HepG2 (cell line): Measurements from ENCODE around the gene PTPN3. TPM values are rescaled to one million over a fixed set of nuclear protein-coding genes. Genes with fewer than 3 reads are reported as not detected.
A peak's percentile ranks its signal among the peaks of the same experiment; 100 is the strongest.

ENCODE experiments used
- AKAP8 ChIP-seq: sonication (generic); formaldehyde crosslinking; IDR thresholded peaks from 2 replicates; pipeline ENCODE4 v1.5.1; 2020; ENCODE audit warnings: mild to moderate bottlenecking, missing genetic modification reagents
- HNRNPL ChIP-seq: fragments of 200-400 bp; formaldehyde crosslinking; IDR thresholded peaks from 2 replicates; pipeline ENCODE4 v1.6.1; 2017; ENCODE audit warnings: mild to moderate bottlenecking, low read depth, low read length
- HOXA9 ChIP-seq: sonication (generic); formaldehyde crosslinking; IDR thresholded peaks from 2 replicates; pipeline ENCODE4 v1.8.1; 2022; ENCODE audit warnings: missing genetic modification reagents, mild to moderate bottlenecking, moderate library complexity, borderline replicate concordance
- KLF15 ChIP-seq: sonication (generic); formaldehyde crosslinking; IDR thresholded peaks from 2 replicates; pipeline ENCODE4 v1.8.1; 2023; ENCODE audit warnings: borderline replicate concordance, mild to moderate bottlenecking, inconsistent platforms, missing genetic modification reagents, mixed read lengths
- MEIS2 ChIP-seq: sonication (generic); formaldehyde crosslinking; IDR thresholded peaks from 2 replicates; pipeline ENCODE4 v1.9.0; 2021; ENCODE audit warnings: mild to moderate bottlenecking, missing genetic modification reagents
- MXI1 ChIP-seq: IDR thresholded peaks from 3 replicates; pipeline ENCODE4 v1.6.1; 2012; ENCODE audit warnings: low read depth, low read length, inconsistent platforms, borderline replicate concordance
- RBFOX2 ChIP-seq: fragments of 200-400 bp; formaldehyde crosslinking; IDR thresholded peaks from 2 replicates; pipeline ENCODE4 v1.6.1; 2017; ENCODE audit warnings: low read depth, mild to moderate bottlenecking, low read length
- TEAD3 ChIP-seq: optimal IDR thresholded peaks from 2 replicates; pipeline ENCODE3; 2016; ENCODE audit warnings: borderline replicate concordance
- ZHX2 ChIP-seq, 2 experiments: sonication (generic) in 1 of 2; formaldehyde crosslinking in 1 of 2; IDR thresholded peaks; 2 replicates each; pipeline versions ENCODE4 v1.6.1 to v1.9.0; 2014 to 2022; ENCODE audit warnings: antibody characterized with exemption in 1 of 2, borderline replicate concordance in 1 of 2, inconsistent platforms in 1 of 2, low read depth in 1 of 2, missing genetic modification reagents in 1 of 2
- ZNF124 ChIP-seq: sonication (generic); formaldehyde crosslinking; IDR thresholded peaks from 2 replicates; pipeline ENCODE4 v1.4.0; 2020; ENCODE audit warnings: missing genetic modification reagents
- ZNF788 ChIP-seq: sonication (generic); formaldehyde crosslinking; IDR thresholded peaks from 2 replicates; pipeline ENCODE4 v1.5.0; 2020; ENCODE audit warnings: mild to moderate bottlenecking, missing genetic modification reagents, borderline replicate concordance
- polyA plus RNA-seq, 8 experiments: library from polyadenylated mRNA; depleted of rRNA in 3 of 8; stranded (reverse) in 7 of 8; unstranded in 1 of 8; fragments of >200 nt; fragmentation: Illumina TruSeq in 4 of 8; extraction: Trizol in 4 of 8; gene quantifications; 2 replicates each; pipeline versions ENCODE4 v1.2.1 to v1.2.3, GENCODE V29; 2011 to 2016; ENCODE audit warnings: low read depth in 4 of 8, missing spikeins in 1 of 8, mixed read lengths in 1 of 8; ENCODE audit not compliant: insufficient read depth in 1 of 8
- total RNA-seq, 5 experiments: library from RNA; depleted of rRNA; stranded (reverse); fragments of >200 nt; fragmentation: Illumina TruSeq; extraction: Trizol; gene quantifications; 2 replicates each; pipeline ENCODE4 v1.2.3, GENCODE V29; 2016; ENCODE audit warnings: low read depth in 1 of 5
- TF ChIP-seq, protein P1 (sequence below): sonication (generic); formaldehyde crosslinking; IDR thresholded peaks from 2 replicates; pipeline ENCODE4 v1.4.0; 2020; ENCODE audit warnings: mild to moderate bottlenecking, missing genetic modification reagents
- TF ChIP-seq, protein P2 (sequence below): sonication (generic); formaldehyde crosslinking; IDR thresholded peaks from 2 replicates; pipeline ENCODE4 v1.4.0; 2020; ENCODE audit warnings: missing genetic modification reagents
- TF ChIP-seq, protein P3 (sequence below): sonication (generic); formaldehyde crosslinking; IDR thresholded peaks from 2 replicates; pipeline ENCODE4 v1.9.0; 2021; ENCODE audit warnings: missing genetic modification reagents, mild to moderate bottlenecking, borderline replicate concordance

PTPN3 gene
- total and polyA plus RNA-seq, 2 of the 13 experiments (the other 11 are each of a cell fraction or from before 2014, with no cell fraction given), result 5.6 to 20.5 TPM

- peak; percentile 58; the same call in 1 of the 2 replicates for TF ChIP-seq ZHX2 (IDR thresholded peaks at IDR 0.05; ENCODE audit: low read depth)
- no peak for TF ChIP-seq ZHX2 (CRISPR knock-in tag; IDR thresholded peaks at IDR 0.05; ENCODE audit: borderline replicate concordance)
- 0 out of 2 replicates have a peak, but pooled peaks have one; percentile 35 for TF ChIP-seq RBFOX2
- TF ChIP-seq HNRNPL, result no peak
- peak; percentile 93 for TF ChIP-seq TEAD3
- no peak for TF ChIP-seq KLF15 (CRISPR knock-in tag)
- TF ChIP-seq ZNF788 (CRISPR knock-in tag), result peak; percentile 88; the same call in 1 of the 2 replicates
- no peak for TF ChIP-seq HOXA9 (CRISPR knock-in tag)
- TF ChIP-seq, protein P1, sequence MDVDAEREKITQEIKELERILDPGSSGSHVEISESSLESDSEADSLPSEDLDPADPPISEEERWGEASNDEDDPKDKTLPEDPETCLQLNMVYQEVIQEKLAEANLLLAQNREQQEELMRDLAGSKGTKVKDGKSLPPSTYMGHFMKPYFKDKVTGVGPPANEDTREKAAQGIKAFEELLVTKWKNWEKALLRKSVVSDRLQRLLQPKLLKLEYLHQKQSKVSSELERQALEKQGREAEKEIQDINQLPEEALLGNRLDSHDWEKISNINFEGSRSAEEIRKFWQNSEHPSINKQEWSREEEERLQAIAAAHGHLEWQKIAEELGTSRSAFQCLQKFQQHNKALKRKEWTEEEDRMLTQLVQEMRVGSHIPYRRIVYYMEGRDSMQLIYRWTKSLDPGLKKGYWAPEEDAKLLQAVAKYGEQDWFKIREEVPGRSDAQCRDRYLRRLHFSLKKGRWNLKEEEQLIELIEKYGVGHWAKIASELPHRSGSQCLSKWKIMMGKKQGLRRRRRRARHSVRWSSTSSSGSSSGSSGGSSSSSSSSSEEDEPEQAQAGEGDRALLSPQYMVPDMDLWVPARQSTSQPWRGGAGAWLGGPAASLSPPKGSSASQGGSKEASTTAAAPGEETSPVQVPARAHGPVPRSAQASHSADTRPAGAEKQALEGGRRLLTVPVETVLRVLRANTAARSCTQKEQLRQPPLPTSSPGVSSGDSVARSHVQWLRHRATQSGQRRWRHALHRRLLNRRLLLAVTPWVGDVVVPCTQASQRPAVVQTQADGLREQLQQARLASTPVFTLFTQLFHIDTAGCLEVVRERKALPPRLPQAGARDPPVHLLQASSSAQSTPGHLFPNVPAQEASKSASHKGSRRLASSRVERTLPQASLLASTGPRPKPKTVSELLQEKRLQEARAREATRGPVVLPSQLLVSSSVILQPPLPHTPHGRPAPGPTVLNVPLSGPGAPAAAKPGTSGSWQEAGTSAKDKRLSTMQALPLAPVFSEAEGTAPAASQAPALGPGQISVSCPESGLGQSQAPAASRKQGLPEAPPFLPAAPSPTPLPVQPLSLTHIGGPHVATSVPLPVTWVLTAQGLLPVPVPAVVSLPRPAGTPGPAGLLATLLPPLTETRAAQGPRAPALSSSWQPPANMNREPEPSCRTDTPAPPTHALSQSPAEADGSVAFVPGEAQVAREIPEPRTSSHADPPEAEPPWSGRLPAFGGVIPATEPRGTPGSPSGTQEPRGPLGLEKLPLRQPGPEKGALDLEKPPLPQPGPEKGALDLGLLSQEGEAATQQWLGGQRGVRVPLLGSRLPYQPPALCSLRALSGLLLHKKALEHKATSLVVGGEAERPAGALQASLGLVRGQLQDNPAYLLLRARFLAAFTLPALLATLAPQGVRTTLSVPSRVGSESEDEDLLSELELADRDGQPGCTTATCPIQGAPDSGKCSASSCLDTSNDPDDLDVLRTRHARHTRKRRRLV (CRISPR knock-in tag), result no peak
- TF ChIP-seq, protein P2, sequence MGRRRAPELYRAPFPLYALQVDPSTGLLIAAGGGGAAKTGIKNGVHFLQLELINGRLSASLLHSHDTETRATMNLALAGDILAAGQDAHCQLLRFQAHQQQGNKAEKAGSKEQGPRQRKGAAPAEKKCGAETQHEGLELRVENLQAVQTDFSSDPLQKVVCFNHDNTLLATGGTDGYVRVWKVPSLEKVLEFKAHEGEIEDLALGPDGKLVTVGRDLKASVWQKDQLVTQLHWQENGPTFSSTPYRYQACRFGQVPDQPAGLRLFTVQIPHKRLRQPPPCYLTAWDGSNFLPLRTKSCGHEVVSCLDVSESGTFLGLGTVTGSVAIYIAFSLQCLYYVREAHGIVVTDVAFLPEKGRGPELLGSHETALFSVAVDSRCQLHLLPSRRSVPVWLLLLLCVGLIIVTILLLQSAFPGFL, result no peak
- TF ChIP-seq MEIS2, result 0 out of 2 replicates have a peak, but pooled peaks have one; percentile 39
- no peak for TF ChIP-seq AKAP8 (CRISPR knock-in tag)
- TF ChIP-seq MXI1, result peak; percentile 71; the same call in 1 of the 3 replicates
- TF ChIP-seq ZNF124 (CRISPR knock-in tag), result 0 out of 2 replicates have a peak, but pooled peaks have one; percentile 37
- TF ChIP-seq, protein P3, sequence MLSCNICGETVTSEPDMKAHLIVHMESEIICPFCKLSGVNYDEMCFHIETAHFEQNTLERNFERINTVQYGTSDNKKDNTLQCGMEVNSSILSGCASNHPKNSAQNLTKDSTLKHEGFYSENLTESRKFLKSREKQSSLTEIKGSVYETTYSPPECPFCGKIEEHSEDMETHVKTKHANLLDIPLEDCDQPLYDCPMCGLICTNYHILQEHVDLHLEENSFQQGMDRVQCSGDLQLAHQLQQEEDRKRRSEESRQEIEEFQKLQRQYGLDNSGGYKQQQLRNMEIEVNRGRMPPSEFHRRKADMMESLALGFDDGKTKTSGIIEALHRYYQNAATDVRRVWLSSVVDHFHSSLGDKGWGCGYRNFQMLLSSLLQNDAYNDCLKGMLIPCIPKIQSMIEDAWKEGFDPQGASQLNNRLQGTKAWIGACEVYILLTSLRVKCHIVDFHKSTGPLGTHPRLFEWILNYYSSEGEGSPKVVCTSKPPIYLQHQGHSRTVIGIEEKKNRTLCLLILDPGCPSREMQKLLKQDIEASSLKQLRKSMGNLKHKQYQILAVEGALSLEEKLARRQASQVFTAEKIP (CRISPR knock-in tag), result no peak
These were observed 9.3 kb upstream of the PTPN3 start (continued) for GRCh38 chr9:109507421-109507838.
